Measurements from ENCODE around the gene CDH12.

DNA sequence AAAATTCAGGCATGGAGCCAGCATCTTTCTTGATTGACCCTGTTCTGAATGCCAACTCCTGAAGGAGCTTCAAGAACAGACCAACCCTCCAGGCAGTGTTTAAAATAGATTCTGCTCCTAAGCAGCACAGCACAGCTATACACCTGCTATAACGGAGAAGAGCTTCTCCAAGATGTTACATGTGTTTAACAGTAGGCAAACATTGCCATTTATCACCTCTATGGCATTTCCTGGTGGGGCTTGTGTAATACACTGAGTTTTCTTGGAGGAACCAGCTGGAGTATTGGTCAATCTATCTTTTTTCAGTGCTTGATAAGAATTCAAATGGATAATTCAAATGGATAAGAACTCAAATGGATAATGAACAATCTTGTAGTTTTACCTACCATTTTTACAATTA, 615.1 kb downstream of the CDH12 start:
- TF ChIP-seq EGR1 (IDR thresholded peaks at IDR 0.05) (no peak), YY1 (IDR thresholded peaks at IDR 0.05; ENCODE audit: low read depth) (no peak), EP300 (IDR thresholded peaks at IDR 0.05; ENCODE audit: borderline replicate concordance) (no peak), NFIC (IDR thresholded peaks at IDR 0.05) (no peak), CEBPB (IDR thresholded peaks at IDR 0.05) (no peak), TEAD4 (IDR thresholded peaks at IDR 0.05) (no peak)
- TF ChIP-seq, protein P1, sequence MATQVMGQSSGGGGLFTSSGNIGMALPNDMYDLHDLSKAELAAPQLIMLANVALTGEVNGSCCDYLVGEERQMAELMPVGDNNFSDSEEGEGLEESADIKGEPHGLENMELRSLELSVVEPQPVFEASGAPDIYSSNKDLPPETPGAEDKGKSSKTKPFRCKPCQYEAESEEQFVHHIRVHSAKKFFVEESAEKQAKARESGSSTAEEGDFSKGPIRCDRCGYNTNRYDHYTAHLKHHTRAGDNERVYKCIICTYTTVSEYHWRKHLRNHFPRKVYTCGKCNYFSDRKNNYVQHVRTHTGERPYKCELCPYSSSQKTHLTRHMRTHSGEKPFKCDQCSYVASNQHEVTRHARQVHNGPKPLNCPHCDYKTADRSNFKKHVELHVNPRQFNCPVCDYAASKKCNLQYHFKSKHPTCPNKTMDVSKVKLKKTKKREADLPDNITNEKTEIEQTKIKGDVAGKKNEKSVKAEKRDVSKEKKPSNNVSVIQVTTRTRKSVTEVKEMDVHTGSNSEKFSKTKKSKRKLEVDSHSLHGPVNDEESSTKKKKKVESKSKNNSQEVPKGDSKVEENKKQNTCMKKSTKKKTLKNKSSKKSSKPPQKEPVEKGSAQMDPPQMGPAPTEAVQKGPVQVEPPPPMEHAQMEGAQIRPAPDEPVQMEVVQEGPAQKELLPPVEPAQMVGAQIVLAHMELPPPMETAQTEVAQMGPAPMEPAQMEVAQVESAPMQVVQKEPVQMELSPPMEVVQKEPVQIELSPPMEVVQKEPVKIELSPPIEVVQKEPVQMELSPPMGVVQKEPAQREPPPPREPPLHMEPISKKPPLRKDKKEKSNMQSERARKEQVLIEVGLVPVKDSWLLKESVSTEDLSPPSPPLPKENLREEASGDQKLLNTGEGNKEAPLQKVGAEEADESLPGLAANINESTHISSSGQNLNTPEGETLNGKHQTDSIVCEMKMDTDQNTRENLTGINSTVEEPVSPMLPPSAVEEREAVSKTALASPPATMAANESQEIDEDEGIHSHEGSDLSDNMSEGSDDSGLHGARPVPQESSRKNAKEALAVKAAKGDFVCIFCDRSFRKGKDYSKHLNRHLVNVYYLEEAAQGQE (IDR thresholded peaks at IDR 0.05; ENCODE audit: low read depth) = no peak
